GM18870 (cell line): ENCODE results near the gene PPFIA4.

Experiments
- ATAC-seq: cut with Tn5 transposase; IDR thresholded peaks from one replicate; pipeline ENCODE4 v1.9.1; 2021; ENCODE audit warnings: moderate library complexity; ENCODE audit not compliant: unreplicated experiment

The PPFIA4 gene

GRCh38 chr1:203056012-203056411 is 29.7 kb downstream of the PPFIA4 start:
- ATAC-seq: no peak

- ATAC-seq: no peak
These were observed 30.2 kb downstream of the PPFIA4 start for GRCh38 chr1:203056516-203056915.

GRCh38 chr1:203057911-203058675 is 31.8 kb downstream of the PPFIA4 start:
- no peak for ATAC-seq

GRCh38 chr1:203058676-203058935 is 32.3 kb downstream of the PPFIA4 start:
- no peak for ATAC-seq

- no peak for ATAC-seq
These were observed 33.2 kb downstream of the PPFIA4 start for GRCh38 chr1:203059485-203059884.

- no peak for ATAC-seq
These were observed 33.8 kb downstream of the PPFIA4 start for GRCh38 chr1:203060115-203060514.

GRCh38 chr1:203063287-203063686 is 37.0 kb downstream of the PPFIA4 start:
- ATAC-seq: no peak

- no peak for ATAC-seq
These were observed 38.9 kb downstream of the PPFIA4 start for GRCh38 chr1:203065191-203065590.

GRCh38 chr1:203065986-203066385 is 39.7 kb downstream of the PPFIA4 start:
- no peak for ATAC-seq

- no peak for ATAC-seq
These were observed 40.7 kb downstream of the PPFIA4 start for GRCh38 chr1:203066965-203067364.

GRCh38 chr1:203069030-203069747 is 42.9 kb downstream of the PPFIA4 start:
- no peak for ATAC-seq

- ATAC-seq: no peak
These were observed 45.8 kb downstream of the PPFIA4 start for GRCh38 chr1:203072002-203072602.

- no peak for ATAC-seq
These were observed 46.6 kb downstream of the PPFIA4 start for GRCh38 chr1:203072911-203073310.

- ATAC-seq: no peak
These were observed 47.2 kb downstream of the PPFIA4 start for GRCh38 chr1:203073469-203073868.

- ATAC-seq: no peak
These were observed 48.3 kb downstream of the PPFIA4 start for GRCh38 chr1:203074610-203075009.

- ATAC-seq: no peak
These were observed 49.1 kb downstream of the PPFIA4 start for GRCh38 chr1:203075236-203076030.

GRCh38 chr1:203076031-203076511 is 49.8 kb downstream of the PPFIA4 start:
- no peak for ATAC-seq

- ATAC-seq: no peak
These were observed 51.1 kb downstream of the PPFIA4 start for GRCh38 chr1:203077367-203077766.

GRCh38 chr1:203077956-203078355 is 51.7 kb downstream of the PPFIA4 start:
- ATAC-seq: no peak

GRCh38 chr1:203078478-203078877 is 52.2 kb downstream of the PPFIA4 start:
- ATAC-seq: no peak

GRCh38 chr1:203080456-203080855 is 54.2 kb downstream of the PPFIA4 start:
- no peak for ATAC-seq
